ENCODE results near the gene ELMO3.

The ELMO3 gene

DNA sequence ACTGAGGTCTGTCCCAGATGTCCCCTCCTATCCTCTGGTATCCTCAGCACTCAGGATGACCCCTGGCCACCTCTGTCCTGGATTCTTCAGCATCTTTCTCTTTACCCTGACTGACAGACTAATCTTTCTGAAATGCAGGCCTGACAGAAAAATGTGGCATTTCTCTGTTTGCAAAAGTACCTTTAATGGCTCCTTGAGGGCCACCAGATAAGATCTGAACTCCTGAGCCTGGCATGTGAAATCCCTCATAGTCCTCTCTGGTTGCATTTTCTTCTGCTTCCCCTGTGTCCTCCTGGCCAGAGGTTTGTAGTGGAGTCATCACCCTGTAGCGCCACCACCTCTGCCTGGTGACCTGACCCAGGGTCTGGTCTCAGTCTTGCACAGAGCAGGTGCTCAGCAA is 2.0 kb upstream of the ELMO3 start:
- TF ChIP-seq ZNF70 (CRISPR knock-in tag; IDR thresholded peaks at IDR 0.05) (no peak), RARB (CRISPR knock-in tag; IDR thresholded peaks at IDR 0.05) (no peak), ZFP30 (CRISPR knock-in tag; IDR thresholded peaks at IDR 0.05) (no peak)
- TF ChIP-seq, protein P1, sequence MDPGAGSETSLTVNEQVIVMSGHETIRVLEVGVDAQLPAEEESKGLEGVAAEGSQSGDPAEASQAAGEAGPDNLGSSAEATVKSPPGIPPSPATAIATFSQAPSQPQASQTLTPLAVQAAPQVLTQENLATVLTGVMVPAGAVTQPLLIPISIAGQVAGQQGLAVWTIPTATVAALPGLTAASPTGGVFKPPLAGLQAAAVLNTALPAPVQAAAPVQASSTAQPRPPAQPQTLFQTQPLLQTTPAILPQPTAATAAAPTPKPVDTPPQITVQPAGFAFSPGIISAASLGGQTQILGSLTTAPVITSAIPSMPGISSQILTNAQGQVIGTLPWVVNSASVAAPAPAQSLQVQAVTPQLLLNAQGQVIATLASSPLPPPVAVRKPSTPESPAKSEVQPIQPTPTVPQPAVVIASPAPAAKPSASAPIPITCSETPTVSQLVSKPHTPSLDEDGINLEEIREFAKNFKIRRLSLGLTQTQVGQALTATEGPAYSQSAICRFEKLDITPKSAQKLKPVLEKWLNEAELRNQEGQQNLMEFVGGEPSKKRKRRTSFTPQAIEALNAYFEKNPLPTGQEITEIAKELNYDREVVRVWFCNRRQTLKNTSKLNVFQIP (CRISPR knock-in tag; IDR thresholded peaks at IDR 0.05; ENCODE audit: borderline replicate concordance, low read depth) = no peak

DNA sequence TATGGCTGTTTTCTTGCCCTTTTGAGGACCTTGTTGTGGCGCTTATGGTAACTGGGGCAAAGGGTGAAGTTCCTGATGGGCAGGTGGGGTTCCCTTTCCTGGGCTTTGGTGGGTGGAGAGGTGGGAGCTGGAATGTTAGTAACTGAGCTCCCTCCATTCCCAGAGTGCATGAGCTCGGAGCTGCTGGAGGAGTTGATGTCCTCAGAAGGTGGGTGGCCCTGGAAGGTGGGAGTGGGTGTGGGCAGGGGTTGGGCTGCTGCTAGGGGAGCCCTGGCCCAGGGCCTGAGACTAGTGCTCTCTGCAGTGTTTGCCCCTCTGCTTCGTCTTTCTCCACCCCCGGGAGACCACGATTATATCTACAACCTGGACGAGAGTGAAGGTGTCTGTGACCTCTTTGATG is 1.2 kb upstream of the ELMO3 start:
- ATAC-seq = no peak; the same call in 2 of the 3 replicates
- TF ChIP-seq, protein P2, sequence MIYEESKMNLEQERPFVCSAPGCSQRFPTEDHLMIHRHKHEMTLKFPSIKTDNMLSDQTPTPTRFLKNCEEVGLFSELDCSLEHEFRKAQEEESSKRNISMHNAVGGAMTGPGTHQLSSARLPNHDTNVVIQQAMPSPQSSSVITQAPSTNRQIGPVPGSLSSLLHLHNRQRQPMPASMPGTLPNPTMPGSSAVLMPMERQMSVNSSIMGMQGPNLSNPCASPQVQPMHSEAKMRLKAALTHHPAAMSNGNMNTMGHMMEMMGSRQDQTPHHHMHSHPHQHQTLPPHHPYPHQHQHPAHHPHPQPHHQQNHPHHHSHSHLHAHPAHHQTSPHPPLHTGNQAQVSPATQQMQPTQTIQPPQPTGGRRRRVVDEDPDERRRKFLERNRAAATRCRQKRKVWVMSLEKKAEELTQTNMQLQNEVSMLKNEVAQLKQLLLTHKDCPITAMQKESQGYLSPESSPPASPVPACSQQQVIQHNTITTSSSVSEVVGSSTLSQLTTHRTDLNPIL (CRISPR knock-in tag; IDR thresholded peaks at IDR 0.05; ENCODE audit: low read depth) = no peak
- TF ChIP-seq ISL1 (CRISPR knock-in tag; IDR thresholded peaks at IDR 0.05) = no peak
- no peak for TF ChIP-seq ZFP30 (CRISPR knock-in tag; IDR thresholded peaks at IDR 0.05)
- no peak for TF ChIP-seq PPARA (CRISPR knock-in tag; IDR thresholded peaks at IDR 0.05; ENCODE audit: borderline replicate concordance)
- no peak for TF ChIP-seq CSDC2 (CRISPR knock-in tag; IDR thresholded peaks at IDR 0.05)
- no peak for TF ChIP-seq SNAI2 (CRISPR knock-in tag; IDR thresholded peaks at IDR 0.05)
- TF ChIP-seq, protein P3, sequence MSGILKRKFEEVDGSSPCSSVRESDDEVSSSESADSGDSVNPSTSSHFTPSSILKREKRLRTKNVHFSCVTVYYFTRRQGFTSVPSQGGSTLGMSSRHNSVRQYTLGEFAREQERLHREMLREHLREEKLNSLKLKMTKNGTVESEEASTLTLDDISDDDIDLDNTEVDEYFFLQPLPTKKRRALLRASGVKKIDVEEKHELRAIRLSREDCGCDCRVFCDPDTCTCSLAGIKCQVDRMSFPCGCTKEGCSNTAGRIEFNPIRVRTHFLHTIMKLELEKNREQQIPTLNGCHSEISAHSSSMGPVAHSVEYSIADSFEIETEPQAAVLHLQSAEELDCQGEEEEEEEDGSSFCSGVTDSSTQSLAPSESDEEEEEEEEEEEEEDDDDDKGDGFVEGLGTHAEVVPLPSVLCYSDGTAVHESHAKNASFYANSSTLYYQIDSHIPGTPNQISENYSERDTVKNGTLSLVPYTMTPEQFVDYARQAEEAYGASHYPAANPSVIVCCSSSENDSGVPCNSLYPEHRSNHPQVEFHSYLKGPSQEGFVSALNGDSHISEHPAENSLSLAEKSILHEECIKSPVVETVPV (CRISPR knock-in tag; IDR thresholded peaks at IDR 0.05) = no peak
- no peak for TF ChIP-seq GLIS3 (CRISPR knock-in tag; IDR thresholded peaks at IDR 0.05)
- TF ChIP-seq TOX (CRISPR knock-in tag; IDR thresholded peaks at IDR 0.05; ENCODE audit: borderline replicate concordance) = no peak
- TF ChIP-seq, protein P4, sequence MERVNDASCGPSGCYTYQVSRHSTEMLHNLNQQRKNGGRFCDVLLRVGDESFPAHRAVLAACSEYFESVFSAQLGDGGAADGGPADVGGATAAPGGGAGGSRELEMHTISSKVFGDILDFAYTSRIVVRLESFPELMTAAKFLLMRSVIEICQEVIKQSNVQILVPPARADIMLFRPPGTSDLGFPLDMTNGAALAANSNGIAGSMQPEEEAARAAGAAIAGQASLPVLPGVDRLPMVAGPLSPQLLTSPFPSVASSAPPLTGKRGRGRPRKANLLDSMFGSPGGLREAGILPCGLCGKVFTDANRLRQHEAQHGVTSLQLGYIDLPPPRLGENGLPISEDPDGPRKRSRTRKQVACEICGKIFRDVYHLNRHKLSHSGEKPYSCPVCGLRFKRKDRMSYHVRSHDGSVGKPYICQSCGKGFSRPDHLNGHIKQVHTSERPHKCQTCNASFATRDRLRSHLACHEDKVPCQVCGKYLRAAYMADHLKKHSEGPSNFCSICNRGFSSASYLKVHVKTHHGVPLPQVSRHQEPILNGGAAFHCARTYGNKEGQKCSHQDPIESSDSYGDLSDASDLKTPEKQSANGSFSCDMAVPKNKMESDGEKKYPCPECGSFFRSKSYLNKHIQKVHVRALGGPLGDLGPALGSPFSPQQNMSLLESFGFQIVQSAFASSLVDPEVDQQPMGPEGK (CRISPR knock-in tag; IDR thresholded peaks at IDR 0.05; ENCODE audit: borderline replicate concordance) = no peak
- no peak for TF ChIP-seq OSR1 (CRISPR knock-in tag; IDR thresholded peaks at IDR 0.05)
- no peak for TF ChIP-seq ZC3H10 (CRISPR knock-in tag; IDR thresholded peaks at IDR 0.05)
- no peak for TF ChIP-seq ZNF565 (CRISPR knock-in tag; conservative IDR thresholded peaks at IDR 0.05; ENCODE audit: low read depth)
- TF ChIP-seq, protein P5, sequence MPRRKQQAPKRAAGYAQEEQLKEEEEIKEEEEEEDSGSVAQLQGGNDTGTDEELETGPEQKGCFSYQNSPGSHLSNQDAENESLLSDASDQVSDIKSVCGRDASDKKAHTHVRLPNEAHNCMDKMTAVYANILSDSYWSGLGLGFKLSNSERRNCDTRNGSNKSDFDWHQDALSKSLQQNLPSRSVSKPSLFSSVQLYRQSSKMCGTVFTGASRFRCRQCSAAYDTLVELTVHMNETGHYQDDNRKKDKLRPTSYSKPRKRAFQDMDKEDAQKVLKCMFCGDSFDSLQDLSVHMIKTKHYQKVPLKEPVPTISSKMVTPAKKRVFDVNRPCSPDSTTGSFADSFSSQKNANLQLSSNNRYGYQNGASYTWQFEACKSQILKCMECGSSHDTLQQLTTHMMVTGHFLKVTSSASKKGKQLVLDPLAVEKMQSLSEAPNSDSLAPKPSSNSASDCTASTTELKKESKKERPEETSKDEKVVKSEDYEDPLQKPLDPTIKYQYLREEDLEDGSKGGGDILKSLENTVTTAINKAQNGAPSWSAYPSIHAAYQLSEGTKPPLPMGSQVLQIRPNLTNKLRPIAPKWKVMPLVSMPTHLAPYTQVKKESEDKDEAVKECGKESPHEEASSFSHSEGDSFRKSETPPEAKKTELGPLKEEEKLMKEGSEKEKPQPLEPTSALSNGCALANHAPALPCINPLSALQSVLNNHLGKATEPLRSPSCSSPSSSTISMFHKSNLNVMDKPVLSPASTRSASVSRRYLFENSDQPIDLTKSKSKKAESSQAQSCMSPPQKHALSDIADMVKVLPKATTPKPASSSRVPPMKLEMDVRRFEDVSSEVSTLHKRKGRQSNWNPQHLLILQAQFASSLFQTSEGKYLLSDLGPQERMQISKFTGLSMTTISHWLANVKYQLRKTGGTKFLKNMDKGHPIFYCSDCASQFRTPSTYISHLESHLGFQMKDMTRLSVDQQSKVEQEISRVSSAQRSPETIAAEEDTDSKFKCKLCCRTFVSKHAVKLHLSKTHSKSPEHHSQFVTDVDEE (CRISPR knock-in tag; IDR thresholded peaks at IDR 0.05) = no peak
- TF ChIP-seq ARNTL (CRISPR knock-in tag; IDR thresholded peaks at IDR 0.05; ENCODE audit: borderline replicate concordance, low read depth) = no peak
- TF ChIP-seq BACH2 (CRISPR knock-in tag; IDR thresholded peaks at IDR 0.05; ENCODE audit: borderline replicate concordance) = no peak
- no peak for TF ChIP-seq ZNF8 (CRISPR knock-in tag; IDR thresholded peaks at IDR 0.05)

More for the DNA sequence above, 2.0 kb upstream of the ELMO3 start:
- ATAC-seq = no peak

DNA sequence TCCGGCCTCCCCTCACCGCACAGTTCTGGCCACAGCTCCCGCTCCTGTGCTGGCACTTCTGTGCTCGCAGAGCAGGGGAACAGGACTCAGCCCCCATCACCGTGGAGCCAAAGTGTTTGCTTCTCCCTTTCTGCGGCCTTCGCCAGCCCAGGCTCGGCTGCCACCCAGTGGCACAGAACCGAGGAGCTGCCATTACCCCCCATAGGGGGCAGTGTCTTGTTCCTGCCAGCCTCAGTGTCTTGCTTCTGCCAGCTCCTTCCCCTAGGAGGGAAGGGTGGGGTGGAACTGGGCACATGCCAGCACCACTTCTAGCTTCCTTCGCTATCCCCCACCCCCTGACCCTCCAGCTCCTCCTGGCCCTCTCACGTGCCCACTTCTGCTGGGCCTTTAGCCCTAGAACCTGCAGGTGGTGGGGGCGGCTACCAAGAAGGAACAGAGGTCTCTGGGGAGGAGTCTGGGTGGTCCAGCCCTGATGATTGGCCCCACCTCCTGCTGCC is 645 bp upstream of the ELMO3 start:
- ATAC-seq = peak; percentile 68
- TF ChIP-seq TOX (CRISPR knock-in tag; IDR thresholded peaks at IDR 0.05; ENCODE audit: borderline replicate concordance) (no peak), ESRRG (CRISPR knock-in tag; IDR thresholded peaks at IDR 0.05) (no peak), ZC3H10 (CRISPR knock-in tag; IDR thresholded peaks at IDR 0.05) (0 out of 2 replicates have a peak, but pooled peaks have one; percentile 14), TCF4 (CRISPR knock-in tag; IDR thresholded peaks at IDR 0.05; ENCODE audit: borderline replicate concordance) (no peak), PPARA (CRISPR knock-in tag; IDR thresholded peaks at IDR 0.05; ENCODE audit: borderline replicate concordance) (no peak)

All from SK-N-SH treated with all-trans-retinoic acid at 6 μM for 48 hours (cell line).